CD4-positive, alpha-beta T cell treated with Interleukin-6 for 4 hours (primary cell): ENCODE data around the gene ROCK2.
"Not testable (repeated sequence)": the region's sequence is repeated elsewhere in the genome, so short reads cannot be mapped to it uniquely, and the experiment has no call there.

ENCODE experiments used
- DNase-seq: peaks from one replicate; pipeline ENCODE4 v3.0.0-alpha.2; 2020; ENCODE audit warnings: mixed read lengths

ROCK2 gene

DNA sequence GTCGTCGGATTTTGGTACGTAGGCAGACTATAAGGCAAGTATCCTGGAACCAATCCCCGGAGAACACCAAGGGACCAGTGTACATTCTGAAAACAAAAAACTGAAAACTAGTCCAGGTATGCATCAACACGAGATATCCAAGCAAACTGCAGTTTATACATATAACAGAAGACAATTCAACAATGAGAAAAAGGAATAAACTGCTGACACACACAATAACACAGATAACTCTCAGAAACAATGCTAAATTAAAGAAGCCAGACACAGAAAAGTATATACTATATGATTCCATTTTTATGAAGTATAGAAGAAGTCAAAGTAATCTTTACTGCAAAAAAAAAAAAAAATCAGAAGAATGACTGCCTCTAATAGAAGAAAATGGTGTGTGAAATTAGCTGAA, 5.9 kb downstream of the ROCK2 start:
- DNase-seq = no peak

GRCh38 chr2:11337909-11338308, 6.5 kb downstream of the ROCK2 start:
- DNase-seq = no peak

- DNase-seq = no peak
Observed at GRCh38 chr2:11336189-11336588, 8.2 kb downstream of the ROCK2 start.

DNA sequence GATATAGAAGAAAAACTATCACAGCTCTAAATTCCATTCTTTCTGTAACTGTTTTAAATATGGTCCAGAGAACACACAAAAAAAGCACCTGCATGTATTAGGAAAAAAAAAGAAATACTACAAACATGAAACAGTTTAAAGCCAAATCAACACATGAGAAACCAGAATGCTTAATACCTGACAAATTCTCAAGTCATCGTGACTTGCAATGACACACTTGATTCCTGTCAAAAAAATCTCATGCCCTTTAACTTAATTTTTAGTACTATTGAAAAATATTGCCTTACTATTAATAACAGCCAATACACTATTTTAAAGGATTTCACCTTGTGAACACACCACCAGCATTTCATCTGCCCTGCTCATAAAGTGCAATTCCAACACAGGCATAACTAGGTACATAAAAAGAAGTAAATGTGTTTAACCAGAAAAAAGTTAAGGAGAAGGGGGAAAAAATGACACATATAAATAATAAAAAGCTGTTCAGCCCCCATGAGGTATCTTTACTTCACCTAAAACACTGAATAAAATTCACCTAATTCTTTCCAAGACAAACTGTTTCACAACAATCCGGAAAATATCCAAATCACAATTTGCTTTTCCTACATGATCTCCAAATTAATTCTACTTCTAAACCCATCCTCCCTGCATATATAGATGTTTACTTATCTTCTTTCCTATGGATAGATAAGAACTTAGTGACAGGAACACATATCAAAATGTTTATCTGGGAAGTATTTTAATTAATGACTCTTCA, 10.8 kb downstream of the ROCK2 start:
- DNase-seq = no peak

DNA sequence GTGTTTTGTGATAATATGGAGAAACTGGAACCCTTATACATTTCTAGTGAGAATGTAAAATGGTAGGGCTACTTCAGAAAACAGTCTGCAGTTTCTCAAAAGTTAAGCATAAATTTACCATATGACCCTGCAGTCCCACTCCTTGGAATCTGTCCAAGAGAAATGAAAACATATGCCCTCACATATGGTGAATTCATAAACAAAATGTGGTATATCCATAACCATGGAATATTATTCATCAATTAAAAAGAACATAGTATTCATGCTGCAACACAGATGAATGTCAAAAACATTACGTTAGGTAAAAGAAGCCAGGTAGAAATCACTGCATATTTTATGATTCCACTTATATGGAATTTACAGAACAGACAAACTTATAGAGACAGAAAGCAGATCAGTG, 11.8 kb downstream of the ROCK2 start:
- no peak for DNase-seq

- no peak for DNase-seq
Observed at GRCh38 chr2:11330457-11331142, 13.8 kb downstream of the ROCK2 start.

DNA sequence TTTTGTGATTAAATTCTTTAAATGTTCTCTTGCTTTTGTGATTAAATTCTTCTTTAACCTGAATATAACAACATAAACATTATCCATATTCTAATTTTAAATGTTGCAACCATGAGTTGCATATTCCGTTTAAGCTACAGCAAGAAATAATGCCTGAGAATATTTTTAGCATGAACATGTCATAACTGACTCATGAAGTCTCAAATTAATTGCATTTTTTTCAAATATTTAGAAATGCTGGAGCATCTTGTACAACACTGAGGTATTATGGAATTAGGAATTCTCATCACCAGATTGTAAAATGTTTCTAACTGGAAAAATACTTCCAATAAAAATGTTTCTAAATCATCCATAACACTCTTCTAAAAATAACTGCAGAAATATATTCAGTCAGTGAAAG, 14.7 kb downstream of the ROCK2 start:
- no peak for DNase-seq

- DNase-seq = not testable (repeated sequence)
Observed at GRCh38 chr2:11328522-11328921, 15.9 kb downstream of the ROCK2 start.

DNA sequence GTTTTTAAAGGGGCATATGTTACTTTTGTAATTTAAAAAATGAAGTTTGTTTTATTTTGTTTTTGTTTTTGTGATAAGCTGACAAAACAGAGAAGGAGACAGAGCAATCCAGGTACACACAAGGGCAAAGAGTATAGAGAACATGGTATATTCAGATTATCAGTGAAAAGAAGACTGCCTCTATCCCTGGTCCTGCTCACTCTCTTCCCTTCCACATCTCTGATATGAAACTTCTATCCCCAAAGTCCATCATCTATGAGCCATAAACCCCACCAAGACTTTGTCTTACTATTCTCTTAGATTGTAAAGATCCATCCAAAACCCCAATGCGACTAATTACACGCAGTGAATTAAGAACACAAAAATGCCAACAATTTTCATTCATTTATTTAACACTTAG, 16.6 kb downstream of the ROCK2 start:
- no peak for DNase-seq

DNA sequence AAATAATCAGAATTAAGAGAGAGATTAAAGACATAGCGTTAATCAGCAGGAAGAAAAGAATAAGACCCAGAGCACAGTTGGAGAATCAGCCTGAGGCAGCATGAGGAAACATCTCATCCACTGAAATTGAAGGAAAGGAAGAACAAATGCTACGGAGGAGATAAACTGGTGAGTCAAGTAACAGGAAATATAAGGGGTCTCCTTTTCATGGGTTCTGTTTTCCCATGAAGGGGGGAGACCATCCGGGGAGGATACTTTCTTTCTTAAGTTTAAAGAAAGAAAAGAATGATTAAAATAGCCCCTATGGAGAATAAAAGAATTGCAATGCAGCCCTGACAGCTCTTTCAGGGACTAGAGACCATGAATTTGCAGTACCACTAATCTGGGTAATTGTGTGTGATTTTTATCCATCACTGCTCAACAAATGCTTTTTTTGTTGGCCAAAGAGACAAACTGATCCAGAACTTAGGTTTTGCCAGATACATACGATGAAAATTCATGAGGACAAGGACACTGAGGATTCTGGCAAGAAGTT, 17.7 kb downstream of the ROCK2 start:
- DNase-seq = no peak

DNA sequence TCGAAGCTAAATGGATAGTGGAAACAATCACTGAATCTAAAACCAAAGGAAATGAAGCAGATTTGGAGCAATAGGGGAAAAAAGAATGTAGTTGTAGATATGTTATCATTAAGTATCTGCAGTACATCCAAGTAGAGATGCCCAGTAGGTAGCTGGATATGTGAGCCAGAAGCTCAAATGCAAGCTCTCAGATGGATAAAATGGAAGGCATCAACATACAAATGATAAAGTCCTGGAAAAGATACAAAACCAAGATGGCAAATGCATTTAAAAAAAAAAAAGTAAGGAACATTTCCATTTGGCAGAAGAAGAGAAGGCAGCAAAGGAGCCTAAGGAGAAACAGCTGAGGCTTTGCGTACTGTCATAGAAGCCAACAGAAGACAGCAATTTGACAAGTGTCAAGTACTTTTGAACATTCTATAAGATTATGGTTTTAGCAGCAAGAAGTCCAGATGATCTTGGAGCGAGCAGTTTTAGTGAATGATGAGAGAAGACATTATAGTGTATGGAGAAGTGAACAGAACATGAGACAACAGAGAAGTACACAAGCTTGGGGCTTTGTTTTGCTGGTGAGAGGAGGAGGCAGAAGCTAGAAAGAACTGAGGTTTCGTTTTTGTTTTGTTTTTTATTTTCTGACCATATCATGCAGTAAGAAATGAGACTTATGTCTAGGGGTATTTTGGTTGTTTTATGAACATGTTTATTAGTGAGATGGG, 18.3 kb downstream of the ROCK2 start:
- DNase-seq = no peak

DNA sequence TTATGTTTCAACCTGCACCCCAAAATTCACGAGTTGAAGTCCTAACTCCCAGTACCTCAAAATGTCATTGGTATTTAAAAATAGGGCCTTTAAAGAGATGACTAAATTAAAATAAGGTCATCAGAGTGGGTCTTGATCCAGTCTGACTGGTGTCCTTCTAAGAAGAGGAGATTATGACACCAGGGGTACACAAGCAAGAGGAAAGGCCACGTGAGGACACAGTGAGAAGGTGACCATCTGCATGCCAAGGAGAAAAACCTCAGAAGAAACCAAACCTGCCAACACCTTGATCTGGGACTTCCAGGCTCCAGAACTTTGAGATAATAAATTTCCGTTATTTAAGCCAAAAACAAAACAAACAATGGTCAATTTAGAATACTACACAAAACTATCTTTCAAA, 22.6 kb downstream of the ROCK2 start:
- DNase-seq = no peak

GRCh38 chr2:11320698-11321492, 23.5 kb downstream of the ROCK2 start:
- no peak for DNase-seq

DNA sequence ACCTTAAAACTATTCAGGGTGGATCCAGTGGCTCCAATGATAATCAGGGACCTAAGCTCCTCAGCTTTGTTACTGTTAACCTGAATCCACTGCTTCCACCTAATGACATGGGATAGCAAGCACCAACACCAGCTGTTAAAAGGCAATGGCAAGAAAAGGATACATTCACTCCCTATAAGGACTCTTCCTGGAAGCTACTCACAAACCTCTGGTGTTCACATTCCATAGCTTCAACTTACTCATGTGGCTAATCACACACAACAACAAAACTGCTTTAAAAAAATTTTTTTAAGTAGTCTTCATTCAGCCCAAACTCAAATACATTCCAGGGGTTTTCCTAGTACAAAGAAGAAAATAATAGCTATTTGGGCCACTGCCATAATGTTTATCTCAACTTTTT, 24.5 kb downstream of the ROCK2 start:
- no peak for DNase-seq

GRCh38 chr2:11315074-11315705, 29.2 kb downstream of the ROCK2 start:
- DNase-seq = no peak

DNA sequence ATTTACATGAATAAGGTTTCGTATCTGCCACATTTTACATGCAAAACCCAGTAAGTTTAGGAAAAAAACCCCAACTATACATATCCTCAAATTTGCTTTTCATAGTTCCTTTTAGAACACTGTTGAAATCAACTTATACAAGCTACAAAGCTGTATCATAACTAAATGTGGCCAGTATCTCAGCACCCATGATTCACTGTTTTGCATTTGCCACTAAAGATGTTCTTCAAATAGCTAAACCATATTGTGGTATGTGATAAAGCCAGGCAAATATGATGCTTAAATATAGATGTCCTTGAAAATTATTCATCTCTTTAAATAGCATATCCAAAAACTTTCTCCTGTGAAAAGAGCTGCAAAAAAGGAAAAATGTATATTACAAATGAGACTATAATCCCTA, 29.9 kb downstream of the ROCK2 start:
- DNase-seq = no peak

GRCh38 chr2:11312770-11313471, 31.5 kb downstream of the ROCK2 start:
- no peak for DNase-seq

DNA sequence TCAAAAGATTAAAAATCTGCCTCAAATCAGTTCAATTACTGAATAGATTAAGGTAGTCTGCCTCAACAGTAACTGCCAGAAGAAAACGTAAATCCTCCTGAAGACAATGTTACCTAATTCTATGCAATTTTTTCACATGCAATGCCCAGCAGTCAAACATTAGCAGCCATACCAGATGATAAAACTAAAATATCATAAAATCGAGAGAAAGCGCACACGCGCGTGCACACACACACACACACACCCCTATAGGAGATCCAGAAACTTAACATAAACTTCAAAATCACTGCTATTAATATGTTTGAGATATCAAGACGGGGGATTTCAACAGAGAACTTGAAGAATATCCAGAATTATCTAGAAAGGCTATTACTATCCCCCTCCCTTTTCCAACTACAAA, 32.9 kb downstream of the ROCK2 start:
- no peak for DNase-seq

- no peak for DNase-seq
Observed at GRCh38 chr2:11310212-11310611, 34.2 kb downstream of the ROCK2 start.

- no peak for DNase-seq
Observed at GRCh38 chr2:11309706-11310105, 34.7 kb downstream of the ROCK2 start.

DNA sequence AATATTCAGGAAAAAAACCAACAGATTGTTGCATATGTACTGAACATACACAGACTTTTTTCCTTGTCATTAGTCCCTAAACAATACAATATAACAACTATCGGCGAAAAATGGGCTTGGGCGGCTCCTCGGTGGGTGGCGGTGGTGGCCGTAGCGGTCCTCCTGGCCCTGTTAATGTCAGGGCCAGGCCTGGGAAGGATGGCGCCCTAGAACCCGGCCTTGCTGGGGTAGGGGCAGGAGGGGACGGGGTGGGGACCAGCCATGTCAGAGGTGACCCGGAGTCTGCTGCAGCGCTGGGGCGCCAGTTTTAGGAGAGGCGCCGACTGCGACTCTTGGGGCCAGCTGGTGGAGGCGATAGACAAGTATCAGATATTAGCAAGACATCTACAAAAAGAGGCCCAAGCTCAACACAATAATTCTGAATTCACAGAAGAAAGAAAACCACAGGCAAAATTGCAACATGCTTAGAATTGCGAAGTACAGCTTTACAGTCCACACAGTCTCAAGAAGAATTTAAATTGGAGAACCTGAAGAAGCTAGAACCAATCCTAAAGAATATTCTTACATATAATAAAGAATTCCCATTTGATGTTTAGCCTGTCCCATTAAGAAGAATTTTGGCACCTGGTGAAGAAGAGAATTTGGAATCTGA, 36.5 kb downstream of the ROCK2 start:
- DNase-seq = no peak
